GM19240 (cell line): ENCODE results near the gene EPHA2.

Source experiments
- DNase-seq: peaks from one replicate; pipeline ENCODE4 v3.0.0; 2011; ENCODE audit warnings: low spot score; ENCODE audit not compliant: insufficient read length

EPHA2 gene

DNA sequence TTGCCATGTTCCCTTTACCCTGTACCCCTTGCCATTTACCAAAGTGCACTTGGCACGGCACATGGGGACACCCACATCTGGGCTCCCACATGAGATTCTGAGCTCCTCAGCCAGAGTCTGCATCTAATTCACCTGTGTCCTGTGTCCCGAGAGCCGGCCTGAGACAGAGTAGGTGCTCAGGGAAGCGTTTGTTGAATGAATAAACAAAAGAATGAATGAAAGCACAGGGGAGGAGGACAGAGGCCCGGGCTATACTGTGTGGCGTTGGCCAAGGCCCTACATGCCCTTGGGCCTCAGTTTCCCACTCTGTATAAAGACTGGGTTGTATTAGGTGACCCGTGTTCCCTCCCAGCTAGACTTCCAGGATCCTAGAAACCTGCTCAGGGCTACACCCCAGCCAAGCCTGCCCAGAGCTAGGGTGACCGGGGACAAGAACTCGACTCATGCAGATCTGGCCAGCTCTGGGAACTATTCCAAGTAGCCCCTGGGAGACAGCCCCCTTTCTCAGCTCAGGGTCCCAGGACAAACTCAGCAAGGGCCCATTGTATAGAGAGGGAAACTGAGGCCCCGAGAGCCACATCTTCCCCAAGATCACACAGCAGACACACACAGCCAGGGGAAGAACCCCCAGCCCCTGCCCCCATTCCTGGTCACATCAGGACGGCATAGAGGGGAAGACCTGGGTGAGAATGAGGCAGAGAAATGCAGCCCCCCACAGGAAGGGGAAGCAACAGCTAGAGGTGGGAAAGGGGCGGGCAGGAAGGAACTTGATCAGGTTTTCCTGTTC is 6.0 kb downstream of the EPHA2 start:
- no peak for DNase-seq

DNA sequence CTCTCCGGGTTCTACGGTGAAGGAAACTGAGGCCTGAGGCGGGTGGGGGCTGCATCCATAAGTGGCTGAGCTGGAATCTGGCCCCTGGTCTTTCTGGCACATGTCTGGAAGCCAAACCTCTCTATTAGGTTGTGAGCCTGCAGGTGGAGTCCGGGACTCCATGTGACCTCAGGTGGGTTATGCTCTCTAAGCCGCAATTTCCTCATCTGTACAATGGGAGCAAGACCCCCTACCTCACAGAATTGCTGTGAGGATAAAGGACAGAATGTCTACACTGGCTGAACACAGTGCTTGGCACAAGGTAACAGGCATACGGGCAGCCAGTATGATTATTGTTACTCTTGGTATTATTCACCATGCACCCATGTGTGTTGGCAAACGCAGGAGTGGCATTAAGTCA is 6.7 kb downstream of the EPHA2 start:
- no peak for DNase-seq

DNA sequence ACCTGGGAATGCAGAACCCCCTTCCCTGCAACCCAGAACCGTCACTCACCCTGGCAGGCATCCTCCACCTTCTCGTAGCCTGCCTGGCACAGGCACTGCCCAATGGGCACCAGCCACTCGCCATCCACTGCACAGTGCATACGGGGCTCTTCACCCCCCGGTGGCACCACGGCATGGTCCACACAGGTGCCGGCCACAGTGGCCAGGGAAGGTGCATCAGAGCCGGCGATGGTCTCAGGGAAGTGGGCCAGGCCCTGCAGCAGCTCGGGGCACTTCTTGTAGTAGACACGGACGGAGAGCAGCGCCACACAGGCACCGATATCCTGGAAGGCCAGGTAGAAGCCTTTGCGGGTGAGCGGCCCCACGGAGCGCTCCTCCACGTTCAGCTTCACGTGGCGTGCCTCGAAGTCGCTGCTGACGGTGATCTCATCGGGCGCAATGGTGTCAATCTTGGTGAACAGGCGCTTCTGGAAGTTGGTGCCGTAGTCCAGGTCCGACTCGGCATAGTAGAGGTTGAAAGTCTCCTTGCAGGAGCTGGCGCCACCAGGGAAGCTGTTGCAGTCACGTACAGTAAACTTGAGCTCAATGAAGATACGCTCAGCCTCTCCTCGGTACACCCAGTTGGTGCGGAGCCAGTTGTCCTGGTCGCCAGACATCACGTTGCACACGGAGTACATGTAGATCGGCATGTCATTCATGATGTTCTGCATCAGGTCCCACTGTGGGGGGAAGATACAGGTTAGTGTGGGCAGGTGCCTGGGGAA is 7.4 kb downstream of the EPHA2 start:
- no peak for DNase-seq

DNA sequence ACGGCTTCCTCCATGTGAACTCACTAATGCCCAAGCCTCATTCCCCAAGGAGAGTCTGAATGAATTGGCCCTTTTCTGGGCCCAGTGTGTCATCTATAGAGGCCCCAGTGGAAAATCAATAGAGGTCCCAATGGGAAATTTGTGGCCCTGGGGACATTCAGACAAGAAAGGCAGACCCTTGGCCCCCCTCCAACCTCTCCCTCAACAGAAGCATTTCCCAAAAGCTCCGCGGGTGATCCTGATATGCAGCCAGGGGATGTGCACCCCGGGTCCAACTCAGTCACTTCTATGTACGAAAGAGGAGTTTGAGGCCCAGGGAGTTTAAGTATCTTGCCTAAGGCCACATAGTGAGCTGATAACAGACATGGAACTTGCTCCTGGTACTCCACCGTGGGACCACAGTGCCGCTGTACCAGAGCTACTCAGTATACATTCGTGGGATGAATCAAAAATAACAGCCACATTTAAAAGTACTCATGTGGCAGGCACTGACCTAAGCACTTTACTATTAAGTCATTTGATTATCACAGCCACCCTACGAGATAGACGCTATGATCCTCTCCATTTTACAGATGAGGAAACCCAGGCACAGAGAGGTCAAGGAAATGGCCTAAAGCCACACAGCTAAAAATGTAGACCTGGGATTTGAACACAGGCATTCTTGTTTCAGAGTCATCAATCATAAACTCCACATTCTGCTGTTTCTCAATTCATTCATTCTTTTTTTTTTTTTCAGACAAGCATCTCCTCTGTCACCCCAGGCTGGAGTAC is 8.5 kb downstream of the EPHA2 start:
- DNase-seq: no peak

DNA sequence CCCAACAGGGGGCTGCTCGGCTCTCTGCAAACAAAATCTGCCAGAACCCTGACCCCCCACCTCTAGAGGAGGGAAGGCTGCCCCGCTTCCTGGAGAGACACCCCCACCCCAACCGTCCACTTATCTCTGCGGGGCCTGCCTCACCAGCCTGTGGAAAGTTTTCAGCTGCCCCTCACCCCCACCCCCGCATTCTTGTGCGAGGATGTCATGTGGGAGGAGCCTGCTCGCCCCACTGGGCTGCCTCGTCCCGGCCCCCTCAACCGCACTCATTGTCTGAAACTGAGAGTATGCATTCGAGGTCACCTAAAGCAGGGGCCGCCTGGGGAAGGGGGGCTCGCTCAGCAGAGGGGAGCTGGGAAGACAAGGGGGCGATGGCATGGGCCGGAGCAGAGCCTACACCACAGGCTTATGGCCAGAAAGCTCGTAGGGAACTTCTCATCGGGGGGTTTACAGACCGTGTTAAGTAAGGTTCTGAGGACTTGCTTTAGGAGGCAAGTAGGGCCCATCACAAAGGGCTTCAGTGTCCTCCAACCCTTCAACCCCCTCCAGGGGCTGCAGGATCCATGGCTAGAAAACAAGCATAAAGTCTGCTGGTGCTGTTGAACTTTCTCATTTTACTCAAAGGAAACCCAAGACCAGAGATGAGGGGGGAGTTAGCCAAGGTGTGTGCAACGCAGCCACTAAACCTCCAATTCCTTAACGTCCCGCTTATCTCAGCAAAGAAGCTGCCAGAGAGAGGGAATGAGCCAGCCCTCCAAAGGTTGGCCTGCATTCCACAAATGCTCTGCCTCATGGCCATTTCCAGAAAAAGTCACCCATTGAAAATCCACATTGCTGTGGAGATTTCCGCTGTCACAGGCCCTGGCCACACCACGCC is 9.4 kb downstream of the EPHA2 start:
- DNase-seq: no peak

DNA sequence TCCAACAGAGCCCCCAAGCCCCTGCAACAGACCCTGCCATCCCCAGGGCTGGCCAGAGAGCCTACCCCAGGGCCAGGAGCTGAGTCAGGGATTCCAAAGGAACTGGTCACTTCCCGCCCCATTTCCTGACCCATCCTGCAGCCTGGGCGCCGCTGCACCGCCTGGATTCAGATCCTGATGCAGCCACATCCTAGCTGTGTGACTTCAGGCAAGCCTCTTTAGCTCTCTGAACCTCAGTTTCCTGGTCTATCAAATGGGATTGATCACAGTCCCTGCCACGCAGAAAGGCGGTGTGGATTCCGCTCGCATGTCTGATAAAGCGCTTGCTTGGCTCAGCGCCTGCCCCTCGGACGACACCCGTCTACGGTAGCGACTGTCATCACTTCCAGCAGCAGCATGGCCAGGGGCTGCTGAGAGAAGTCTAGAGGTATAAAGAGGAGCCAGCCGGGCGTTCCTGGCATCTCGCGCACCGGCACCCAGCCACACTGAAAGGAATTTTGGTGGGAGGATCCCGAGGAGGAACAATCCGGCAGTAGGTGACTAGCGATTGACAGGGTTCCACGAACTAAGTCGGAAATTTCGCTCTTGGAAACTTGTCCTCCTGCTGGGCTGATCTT is 10.1 kb downstream of the EPHA2 start:
- no peak for DNase-seq

DNA sequence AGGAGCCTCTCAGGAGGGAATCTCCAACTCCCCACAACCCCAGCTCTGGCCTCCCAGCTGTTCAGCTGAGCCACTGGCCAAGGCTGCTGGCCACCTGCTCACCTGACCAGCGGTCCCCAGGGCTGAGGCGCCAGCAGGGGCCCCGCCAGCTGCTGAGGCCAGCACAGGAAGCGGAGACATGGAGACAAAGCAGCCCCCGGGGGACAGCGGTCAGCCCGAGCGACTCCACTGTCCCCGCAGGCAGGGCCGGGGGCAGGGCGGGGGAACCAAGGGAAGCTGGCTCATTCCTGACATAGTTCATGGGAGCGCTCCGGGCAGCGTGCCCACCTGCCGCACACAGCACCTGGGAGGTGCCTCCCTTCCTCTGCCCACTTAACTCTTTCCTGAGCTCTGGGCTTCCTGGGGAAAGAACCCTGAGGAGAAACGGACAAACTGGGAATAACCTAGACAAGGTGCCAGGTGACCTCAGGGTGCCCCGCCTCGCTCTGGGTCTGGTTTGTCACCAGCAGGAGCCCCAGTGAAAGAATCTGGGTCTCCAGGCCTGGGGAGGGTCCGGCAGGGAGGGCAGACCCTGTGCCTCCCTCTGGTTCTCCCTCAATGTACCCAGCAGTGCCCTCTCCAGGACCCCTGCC is 10.7 kb downstream of the EPHA2 start:
- no peak for DNase-seq

DNA sequence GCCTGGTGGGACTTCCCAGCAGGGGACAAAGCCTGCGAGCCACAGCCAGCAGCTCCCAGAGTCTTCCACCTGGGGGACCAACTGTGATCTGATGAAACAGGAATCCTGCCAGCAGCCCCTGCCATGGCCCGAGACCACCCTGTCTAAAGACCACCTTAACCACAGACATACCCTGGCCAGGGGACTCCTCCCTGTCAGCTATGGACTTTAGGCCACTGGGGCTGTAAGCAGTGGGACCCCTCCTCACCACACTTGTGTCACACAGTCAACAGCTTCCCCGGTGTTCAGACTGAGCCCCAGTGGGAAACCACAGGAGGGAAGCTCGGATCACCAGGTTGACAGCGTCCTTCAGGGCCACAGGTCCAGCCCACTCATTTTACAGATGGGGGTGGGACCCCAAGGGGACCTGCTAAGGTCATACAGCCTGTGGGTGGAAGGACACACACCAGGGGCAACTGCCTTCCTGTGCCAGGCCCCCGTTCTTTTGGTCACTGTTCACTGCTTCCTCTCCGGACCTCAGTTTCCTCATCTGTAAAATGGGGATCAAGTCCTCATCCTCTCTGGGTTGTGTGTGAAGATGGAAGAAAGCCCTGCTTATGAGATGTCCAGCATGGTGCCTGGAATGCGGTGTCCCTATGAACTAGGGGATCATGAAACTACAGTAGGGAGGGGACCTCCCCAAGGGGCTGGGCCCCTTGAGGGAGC is 11.4 kb downstream of the EPHA2 start:
- no peak for DNase-seq

DNA sequence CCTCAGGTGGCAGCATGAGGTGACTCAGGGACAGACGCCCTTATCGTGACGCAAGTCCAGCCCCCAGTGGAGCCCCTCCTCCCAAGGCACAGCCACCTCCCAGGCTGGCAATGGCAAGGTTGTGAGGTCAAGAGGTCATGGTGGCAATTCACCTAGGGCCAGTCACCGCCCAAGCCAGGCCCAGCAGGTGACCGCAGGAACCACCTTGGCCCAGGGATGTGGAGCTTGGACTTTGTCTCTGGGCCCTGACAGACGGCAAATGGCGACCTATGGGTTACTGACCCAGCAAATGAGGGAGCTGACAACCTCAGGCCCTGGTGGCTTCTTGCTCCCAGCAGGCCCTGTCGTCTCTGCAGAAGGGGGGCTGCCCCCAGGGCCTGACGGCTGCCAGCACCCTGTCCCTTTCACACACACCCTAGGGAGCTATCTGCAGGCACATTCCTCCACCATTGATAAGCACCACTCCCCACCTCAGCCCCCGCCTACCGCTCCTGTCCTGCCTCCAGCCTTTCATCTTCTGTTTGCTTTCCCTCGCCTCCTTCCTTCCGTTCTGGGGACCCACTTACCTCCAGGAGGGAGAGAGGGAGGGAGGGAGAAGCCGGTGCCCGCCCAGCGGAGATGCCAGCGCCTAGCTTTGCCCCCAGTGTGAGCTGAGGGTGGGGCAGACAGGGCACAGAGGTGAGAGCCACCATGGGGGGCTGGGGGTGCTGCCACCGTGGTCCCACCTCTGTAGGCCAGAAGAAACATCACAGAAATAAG is 12.1 kb downstream of the EPHA2 start:
- no peak for DNase-seq

DNA sequence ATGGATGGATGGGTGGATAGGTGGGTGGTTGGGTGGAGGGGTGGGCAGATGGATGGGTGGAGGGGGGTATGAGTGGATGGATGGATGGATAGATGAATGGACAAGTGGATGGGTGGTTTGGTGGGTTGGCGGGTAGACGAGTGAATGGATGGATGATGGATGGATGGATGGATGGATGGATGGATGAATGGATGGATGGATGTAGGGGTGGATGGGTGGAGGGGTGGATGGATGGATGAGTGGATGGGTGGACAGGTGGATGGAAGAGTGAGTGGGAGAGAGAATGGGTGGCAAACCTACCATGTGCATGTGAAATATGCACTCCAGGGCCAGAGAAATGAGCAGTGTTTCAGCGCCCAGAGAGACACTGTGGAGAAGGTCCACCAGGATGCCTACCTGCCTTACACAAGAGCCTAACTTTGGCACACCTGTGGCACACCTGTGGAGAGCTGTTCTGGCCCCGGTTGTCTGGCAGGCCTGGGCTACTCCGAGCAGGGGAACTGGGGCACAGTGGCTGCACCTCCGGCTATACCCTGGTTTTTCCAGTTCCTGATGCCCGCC is 12.8 kb downstream of the EPHA2 start:
- DNase-seq: no peak

DNA sequence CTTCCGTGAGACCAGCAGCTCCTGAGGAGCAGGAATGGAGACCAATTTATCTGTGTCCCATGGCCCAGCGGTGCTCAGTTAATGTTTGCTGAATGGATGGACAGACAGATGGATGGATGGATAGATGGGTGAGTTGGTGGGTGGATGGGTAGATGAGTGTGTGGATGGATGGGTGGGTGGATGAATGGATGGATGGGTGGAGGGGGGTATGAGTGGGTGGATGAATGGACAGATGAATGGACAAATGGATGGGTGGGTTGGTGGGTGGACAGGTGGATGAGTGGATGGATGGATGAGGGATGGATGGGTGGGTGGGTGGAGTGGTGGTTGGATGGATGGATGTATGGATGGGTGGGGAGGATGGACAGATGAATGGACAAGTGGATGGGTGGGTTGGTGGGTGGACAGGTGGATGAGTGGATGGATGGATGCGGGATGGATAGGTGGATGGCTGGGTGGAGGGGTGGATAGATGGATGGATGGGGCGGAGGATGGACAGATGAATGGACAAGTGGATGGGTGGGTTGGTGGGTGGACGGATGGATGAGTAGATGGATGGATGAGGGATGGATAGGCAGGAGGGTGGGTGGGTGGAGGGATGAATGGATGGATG is 13.4 kb downstream of the EPHA2 start:
- DNase-seq: no peak

DNA sequence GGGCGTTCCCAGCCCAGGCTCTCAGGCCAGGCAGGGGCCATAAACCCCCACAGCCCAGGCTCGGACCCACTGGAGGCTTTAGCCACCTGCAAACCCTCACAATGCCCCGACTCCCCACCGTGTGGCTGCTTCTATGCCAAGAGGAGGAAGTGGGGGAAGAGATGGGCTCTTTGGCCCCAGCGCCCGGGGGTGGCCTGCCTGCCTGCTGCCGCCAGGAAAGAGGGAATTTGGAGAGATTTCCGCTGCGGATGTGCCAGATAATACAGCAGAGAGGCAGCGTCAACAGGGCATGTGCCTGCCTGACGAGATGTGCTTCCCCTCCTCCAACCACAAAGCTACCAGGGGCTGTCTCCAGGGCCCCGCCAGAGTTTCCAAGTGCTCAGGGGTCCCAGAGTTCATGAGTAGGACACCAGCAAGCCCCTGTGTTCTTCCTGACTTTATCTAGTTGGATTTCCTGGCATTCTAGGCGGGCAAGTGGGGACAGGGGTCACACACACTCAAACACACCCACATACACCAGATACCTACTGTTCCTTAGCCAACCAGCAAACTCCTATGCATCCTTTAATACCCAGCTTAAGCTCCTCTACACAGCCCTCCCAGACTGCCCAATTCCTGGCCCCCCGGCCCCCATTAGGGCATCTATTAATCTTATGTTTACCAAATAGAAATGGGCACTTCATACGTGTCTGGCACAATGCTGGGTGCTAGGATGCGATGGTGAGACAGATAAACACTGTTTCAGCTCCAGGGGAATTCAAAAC is 14.1 kb downstream of the EPHA2 start:
- no peak for DNase-seq

DNA sequence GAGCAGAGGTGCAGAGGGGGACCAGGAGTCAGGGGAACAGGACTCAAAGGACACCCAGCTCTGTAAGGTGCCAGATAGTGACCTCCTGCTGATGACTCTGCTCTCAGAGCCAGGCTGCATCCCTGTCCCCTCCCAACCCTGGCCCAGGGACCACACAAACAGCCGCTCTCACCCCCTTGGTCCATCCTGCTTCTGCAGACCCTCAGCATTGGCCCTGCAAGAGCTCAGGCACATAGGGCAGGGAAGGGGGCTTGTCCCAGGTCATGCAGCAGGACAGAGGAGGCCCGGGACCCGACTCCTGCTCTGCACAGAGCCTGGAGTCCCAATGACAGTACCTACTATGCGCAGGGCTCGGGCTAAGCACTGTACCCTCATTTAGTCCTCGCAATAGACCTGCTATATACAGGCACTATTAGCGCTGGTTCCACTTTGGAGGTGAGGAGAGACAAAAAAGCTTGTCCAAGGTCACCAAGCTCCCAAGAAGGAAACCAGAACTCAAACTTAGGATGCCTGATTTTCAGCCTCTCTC is 15.7 kb downstream of the EPHA2 start:
- no peak for DNase-seq

DNA sequence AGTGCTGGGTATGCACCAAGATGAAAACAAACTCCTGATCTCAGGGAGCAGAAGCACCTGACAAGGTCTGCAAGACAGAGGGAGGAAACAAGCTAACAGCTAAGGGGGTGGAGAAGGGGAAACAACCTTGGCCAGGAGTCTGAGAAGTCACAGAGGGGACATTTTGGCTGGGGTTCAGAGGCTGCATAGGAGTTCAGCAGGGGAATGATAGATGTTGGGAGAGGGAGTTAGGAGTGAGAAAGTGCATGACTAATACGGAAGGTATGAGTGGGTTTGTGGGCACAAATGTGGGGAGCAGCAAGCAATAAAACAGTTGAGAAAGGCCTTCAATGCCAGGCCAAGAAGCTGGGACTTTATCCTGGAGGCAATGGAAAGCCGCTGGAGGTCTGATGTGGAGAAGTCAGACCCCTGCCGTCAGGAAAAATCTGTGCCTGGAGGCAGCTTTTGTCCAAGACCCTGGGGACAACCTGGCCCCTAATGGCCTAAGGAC is 16.4 kb downstream of the EPHA2 start:
- DNase-seq: no peak

DNA sequence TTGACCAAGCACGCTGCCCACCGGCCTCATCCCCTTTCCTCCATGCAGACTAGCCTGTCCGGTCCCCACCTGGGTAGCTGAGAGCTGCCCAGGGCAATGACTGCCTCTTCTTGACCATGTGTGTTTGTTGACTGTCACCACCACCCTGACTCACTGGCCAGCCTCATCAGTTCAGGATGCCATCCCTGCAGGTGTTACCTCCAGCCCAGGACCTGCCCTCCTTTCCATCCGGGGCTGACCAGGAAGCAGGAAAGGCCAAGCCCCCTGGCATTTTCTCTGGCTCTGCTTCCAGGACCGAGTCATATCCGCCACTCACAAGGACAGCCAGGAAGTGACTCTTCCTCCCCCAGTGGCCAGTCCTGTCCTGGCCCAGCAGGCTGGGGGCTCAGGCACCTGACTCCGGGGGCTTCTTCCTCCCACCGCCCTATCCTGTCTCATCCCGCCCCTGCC is 17.1 kb downstream of the EPHA2 start:
- DNase-seq: no peak

DNA sequence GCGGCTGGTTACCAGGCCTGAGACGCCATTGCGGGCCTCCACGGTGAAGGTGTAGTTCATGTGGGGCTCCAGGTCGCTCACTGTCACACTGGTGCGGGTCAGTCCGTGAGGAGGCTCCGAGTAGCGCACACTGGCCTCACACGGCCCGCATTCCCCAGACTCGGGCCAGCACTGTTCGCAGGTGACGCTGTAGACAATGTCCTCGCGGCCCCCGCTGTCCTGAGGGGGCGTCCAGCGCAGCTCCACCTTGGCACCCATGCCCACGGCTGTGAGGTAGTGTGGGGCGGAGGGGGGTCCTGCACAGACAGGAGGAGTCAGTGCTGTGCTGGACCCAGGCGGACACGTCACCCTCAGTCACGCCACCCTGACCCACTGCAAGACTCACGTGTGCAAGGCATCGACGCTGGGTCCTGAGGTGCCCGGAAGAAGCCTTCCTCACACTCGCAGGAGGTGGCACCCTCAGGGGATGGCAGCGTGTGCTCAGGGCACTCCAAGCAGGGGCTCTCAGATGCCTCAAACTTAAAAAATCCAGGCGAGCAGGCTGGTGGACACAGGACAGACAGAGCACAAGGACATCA is 17.9 kb downstream of the EPHA2 start:
- DNase-seq: no peak

DNA sequence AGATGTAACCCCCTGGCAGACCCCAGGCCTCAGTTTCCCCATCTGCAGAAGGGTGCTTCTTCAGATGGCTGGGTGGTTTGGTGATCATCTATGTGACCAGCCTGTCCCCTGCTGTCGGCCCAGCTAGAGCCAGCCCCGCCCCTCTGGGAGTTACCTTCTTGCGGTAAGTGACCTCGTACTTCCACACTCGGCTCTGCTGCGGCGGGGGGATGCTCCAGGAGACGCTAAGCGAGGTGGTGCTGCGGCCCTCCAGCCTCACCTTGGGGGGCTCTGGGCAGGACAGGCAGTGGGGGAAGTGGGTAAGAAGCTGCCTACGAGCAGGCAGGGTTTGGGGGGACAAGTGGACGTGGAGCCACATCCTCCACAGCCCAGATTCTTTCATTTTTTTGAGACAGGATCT is 20.4 kb downstream of the EPHA2 start:
- DNase-seq: no peak
